Raji (cell line): ENCODE data around the gene PGBD1.

ENCODE experiments used
- POLR2A ChIP-seq: IDR thresholded peaks from 2 replicates; pipeline ENCODE4 v1.6.1; 2011; ENCODE audit warnings: low read depth, low read length, control low read depth; ENCODE audit not compliant: insufficient read depth

PGBD1 gene

GRCh38 chr6:28258877-28259777 is 22.2 kb upstream of the PGBD1 start, which contains the start of gene NKAPL:
Gene NKAPL (plus strand): TSS chr6:28259297. CDS start chr6:28259372, 75 bp downstream.
- TF ChIP-seq POLR2A: no peak

DNA sequence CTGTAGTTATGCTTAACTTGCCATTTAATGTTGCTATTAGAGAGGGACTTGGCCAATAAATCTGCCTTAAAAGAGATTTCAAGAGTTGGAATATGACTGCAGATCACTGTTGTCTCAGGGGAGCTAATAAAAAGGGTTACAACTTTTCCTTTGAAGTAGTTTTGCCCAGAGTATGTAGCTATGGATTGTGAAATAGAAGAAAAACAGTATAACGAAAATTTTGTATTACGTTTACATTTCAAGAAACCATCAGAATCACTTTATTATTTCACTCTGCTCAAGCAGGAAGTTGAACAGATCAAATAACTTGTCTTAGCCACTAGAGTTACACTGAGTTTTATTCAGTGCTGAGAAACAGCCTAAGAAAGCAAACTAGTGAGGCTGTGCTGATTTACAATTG is 17.4 kb upstream of the PGBD1 start:
- no peak for TF ChIP-seq POLR2A

DNA sequence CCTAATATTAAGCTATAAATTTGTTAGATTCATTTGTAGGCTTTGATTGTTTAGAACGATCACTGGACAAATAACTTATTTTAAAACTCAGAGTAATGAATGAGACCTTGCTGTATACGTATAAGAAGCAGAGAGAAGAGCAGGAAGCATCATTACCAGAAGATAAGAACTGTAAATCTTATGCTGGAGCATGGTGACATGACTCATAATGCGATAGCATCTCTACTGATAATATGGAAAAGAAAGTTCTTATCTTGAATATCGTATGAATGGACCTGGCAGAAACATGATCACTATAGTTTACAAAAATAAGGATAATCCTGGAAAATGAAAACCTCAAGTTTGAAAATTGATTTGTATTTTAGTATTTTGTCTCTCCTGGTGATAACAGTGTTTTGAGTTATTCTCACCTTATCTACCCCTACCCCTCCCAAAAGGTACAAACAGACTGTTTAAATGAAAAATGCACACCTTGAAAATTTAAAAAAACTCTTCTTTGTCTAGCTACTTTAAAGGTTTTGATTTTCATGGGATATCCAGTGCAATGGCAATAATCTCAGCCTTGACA is 16.5 kb upstream of the PGBD1 start:
- no peak for TF ChIP-seq POLR2A

DNA sequence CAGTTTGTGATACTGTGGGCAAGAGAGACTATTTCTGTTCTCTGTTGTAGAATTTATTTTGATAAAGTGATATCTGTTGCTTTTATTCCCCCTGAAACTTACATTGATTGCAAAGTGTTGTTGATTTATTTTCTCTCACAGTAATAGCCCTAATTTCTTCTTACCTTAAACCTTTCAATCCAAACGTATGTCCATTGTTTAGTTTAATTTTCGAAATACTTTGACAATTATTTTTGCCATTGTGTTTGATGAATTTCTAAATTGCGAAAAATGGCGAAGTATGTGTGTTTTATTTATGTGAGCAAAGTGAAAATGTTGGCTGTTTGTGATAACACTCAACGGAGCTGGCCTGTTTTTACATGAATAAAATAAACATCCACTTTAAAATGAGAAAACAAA is 14.8 kb upstream of the PGBD1 start:
- no peak for TF ChIP-seq POLR2A

- TF ChIP-seq POLR2A: peak; percentile 64
Measured at GRCh38 chr6:28266962-28267694, 14.2 kb upstream of the PGBD1 start, which contains the start of gene ZSCAN26. Gene ZSCAN26 (plus strand): TSS chr6:28267143. CDS start chr6:28271920, 4,777 bp downstream.

- no peak for TF ChIP-seq POLR2A
Measured at GRCh38 chr6:28267695-28268059, 13.7 kb upstream of the PGBD1 start.

DNA sequence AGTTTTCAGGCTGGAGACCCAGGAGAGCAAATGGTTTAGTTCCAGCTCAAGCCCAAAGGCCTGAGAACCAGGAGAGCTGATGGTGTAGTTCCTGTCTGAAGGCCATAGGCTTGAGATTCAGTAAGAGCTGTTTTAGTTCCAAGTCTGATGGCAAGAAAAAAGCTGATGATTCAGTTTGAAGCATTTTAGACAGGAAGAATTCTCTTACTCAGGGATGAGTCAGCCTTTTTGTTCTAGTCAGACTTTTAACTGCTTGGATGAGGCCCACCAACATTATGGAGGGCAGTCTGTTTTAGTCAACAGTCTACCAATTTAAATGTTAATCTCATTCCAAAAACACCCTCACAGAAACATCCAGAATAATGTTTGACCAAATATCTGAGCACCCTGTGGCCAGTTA is 11.9 kb upstream of the PGBD1 start:
- no peak for TF ChIP-seq POLR2A

GRCh38 chr6:28274888-28275287 is 6.5 kb upstream of the PGBD1 start:
- no peak for TF ChIP-seq POLR2A

DNA sequence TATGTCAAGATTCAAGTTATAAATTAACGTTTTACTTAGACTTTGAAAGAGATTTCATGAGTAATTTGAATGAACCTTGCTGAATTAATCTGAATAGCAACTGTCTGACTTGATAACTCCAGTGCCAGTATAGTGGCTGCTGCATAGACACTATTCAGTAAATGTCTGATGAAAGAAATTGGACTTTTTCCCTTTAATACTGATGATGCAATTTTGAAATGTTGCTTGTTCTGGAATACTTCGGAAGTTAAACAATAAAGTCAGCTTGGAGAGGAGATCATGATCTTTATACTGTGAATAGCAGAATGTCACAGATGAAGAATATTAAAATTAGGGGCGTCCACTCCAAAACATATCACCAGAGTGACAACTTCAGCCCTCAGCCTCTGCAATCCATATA is 3.6 kb upstream of the PGBD1 start:
- no peak for TF ChIP-seq POLR2A

GRCh38 chr6:28280595-28281287 is 631 bp upstream of the PGBD1 start:
- no peak for TF ChIP-seq POLR2A

GRCh38 chr6:28282926-28283325 is 1.6 kb downstream of the PGBD1 start:
- TF ChIP-seq POLR2A: no peak

DNA sequence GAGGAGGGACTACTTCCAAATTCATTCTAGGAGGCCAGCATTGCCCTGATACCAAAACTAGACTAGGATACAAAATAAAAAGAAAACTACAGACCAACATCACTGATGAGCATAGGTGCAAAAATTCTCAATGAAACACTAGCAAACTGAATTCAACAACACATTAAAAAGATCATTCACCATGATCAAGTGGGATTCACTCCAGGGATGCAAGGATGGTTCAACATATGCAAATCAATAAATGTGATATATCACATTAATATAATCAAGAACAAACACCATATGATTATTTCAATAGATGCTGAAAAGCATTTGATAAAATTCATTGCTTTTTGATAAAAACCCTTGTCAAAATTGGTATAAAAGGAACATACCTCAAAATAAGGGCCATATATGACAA is 10.2 kb downstream of the PGBD1 start:
- TF ChIP-seq POLR2A: no peak

GRCh38 chr6:28295326-28295725 is 14.0 kb downstream of the PGBD1 start:
- TF ChIP-seq POLR2A: no peak

DNA sequence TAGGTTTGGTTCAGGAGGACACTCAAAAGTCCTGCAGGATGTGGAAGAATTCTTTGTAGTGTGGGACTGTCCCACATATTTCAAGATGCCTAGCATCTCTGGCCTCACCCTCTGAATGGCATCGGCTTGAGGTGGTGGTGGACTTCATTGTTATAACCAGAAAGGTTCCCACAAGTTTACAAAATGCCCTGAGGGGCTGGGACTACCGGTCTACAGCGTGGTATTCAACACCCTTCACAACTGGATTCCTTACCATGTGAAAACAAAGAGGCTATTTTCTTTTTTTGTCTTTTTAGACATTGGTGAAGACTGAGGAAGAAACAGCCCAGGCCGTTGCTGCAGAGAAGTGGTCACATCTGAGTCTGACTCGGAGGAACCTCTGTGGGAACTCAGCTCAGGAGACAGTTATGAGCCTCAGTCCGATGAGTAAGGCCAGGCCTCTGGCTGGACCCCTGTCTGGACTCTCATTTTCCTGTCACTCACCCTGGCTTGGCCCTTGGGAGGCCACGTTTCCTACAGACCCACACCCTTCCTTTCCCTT is 15.2 kb downstream of the PGBD1 start:
- TF ChIP-seq POLR2A: no peak

GRCh38 chr6:28303570-28303969 is 22.2 kb downstream of the PGBD1 start:
- no peak for TF ChIP-seq POLR2A
